ENCODE data around the gene BCL2L1.

DNA sequence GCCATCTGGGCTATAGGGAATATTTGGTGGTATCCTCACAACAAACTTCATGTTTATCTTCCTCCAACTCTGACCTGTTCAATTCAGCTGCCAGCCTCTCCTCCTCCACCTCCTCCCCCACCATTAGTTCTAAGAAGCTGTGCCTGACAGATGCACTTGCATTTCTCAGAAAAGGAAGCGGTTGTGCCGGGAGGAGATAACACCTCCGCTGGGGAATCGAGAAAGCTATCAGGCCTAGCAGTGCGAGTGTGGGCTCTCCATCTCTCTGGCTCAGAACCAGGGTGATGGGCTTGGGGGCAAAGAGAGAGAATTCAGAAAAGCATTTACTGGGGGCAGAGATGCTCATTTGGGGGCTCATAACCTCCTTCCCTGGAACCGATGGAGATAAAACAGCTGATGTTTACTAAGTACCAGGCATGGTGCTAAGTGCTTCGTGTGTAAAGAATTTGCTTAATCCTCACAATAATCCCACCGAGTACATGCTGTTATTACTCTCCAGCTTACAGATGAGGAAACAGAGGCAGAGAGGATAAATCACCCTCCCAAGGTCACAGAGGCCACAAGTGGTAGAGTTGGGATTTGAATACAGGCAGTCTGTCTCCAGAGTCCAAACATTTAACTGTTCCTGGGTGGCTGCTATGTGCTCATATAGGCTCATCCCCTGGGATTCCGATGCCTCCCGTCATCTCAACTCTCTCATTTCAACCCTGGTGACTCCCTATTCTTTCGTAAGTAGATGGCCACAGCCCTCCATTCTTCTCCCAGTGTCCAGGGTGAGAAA lies 46.6 kb downstream of the BCL2L1 start:
- TF ChIP-seq, protein P1, sequence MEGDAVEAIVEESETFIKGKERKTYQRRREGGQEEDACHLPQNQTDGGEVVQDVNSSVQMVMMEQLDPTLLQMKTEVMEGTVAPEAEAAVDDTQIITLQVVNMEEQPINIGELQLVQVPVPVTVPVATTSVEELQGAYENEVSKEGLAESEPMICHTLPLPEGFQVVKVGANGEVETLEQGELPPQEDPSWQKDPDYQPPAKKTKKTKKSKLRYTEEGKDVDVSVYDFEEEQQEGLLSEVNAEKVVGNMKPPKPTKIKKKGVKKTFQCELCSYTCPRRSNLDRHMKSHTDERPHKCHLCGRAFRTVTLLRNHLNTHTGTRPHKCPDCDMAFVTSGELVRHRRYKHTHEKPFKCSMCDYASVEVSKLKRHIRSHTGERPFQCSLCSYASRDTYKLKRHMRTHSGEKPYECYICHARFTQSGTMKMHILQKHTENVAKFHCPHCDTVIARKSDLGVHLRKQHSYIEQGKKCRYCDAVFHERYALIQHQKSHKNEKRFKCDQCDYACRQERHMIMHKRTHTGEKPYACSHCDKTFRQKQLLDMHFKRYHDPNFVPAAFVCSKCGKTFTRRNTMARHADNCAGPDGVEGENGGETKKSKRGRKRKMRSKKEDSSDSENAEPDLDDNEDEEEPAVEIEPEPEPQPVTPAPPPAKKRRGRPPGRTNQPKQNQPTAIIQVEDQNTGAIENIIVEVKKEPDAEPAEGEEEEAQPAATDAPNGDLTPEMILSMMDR (IDR thresholded peaks at IDR 0.05), result no peak
- TF ChIP-seq POLR2A (IDR thresholded peaks at IDR 0.05), result no peak
- TF ChIP-seq POLR2AphosphoS5 (IDR thresholded peaks at IDR 0.05; ENCODE audit: insufficient read depth in 1 of 2, low read depth in 1 of 2), result no peak

Measured in vagina (tissue), 2 donors.